Nephron (organoid): ENCODE results near the gene ABCC2.

Experiments
- H3K27ac Mint-ChIP-seq, 3 experiments: 2 replicates each; pipeline ENCODE4 v1.8.0; 2020; ENCODE audit warnings: mixed read lengths in 3 of 3, mild to moderate bottlenecking in 2 of 3, moderate library complexity in 1 of 3
- H3K27me3 Mint-ChIP-seq: 2 replicates; pipeline ENCODE4 v1.8.0; 2021; ENCODE audit warnings: low read depth, mild to moderate bottlenecking, moderate library complexity, mixed read lengths
- H3K36me3 Mint-ChIP-seq: 2 replicates; pipeline ENCODE4 v1.8.0; 2020; ENCODE audit warnings: low read depth, mixed read lengths
- H3K4me1 Mint-ChIP-seq: 2 replicates; pipeline ENCODE4 v1.8.0; 2020; ENCODE audit warnings: mixed read lengths
- H3K4me3 Mint-ChIP-seq, 3 experiments: 2 replicates each; pipeline ENCODE4 v1.8.0; 2020; ENCODE audit warnings: mild to moderate bottlenecking in 3 of 3, mixed read lengths in 3 of 3, moderate library complexity in 2 of 3
- H3K9me3 Mint-ChIP-seq: 2 replicates; pipeline ENCODE4 v1.8.0; 2020; ENCODE audit warnings: mixed read lengths
- CTCF ChIP-seq, 3 experiments: fragments of 200-600 bp; sonication (generic); IDR thresholded peaks; one replicate each; pipeline ENCODE4 v1.5.0; 2021; ENCODE audit warnings: antibody characterized with exemption in 3 of 3; ENCODE audit not compliant: unreplicated experiment in 3 of 3

ABCC2 gene

GRCh38 chr10:99785646-99786045, 3.2 kb downstream of the ABCC2 start:
- no peak overlapping the region for H3K27ac Mint-ChIP-seq
- no peak overlapping the region for H3K4me3 Mint-ChIP-seq
- peaks cover 3% of the 10 kb centered on the region for H3K9me3 Mint-ChIP-seq
- no peak for TF ChIP-seq CTCF (IDR thresholded peaks at IDR 0.05; ENCODE audit: unreplicated experiment in 3 of 3)
- peaks cover 3% of the 10 kb centered on the region for H3K27me3 Mint-ChIP-seq
- peaks cover 15% of the 10 kb centered on the region for H3K4me1 Mint-ChIP-seq
- peaks cover 8% of the 10 kb centered on the region for H3K36me3 Mint-ChIP-seq

- no peak overlapping the region for H3K4me3 Mint-ChIP-seq
- H3K27ac Mint-ChIP-seq: no peak overlapping the region
- peaks cover 10% of the 10 kb centered on the region for H3K4me1 Mint-ChIP-seq
- peaks cover 5% of the 10 kb centered on the region for H3K27me3 Mint-ChIP-seq
- H3K36me3 Mint-ChIP-seq: peaks cover 8% of the 10 kb centered on the region
- H3K9me3 Mint-ChIP-seq: peaks cover 3% of the 10 kb centered on the region
- TF ChIP-seq CTCF (IDR thresholded peaks at IDR 0.05; ENCODE audit: unreplicated experiment in 3 of 3): no peak
Observed at GRCh38 chr10:99787311-99787710, 4.9 kb downstream of the ABCC2 start.

GRCh38 chr10:99787782-99788445, 5.5 kb downstream of the ABCC2 start:
- Mint-ChIP-seq H3K4me1 (peaks cover 8% of the 10 kb centered on the region), H3K27me3 (peaks cover 5% of the 10 kb centered on the region), H3K36me3 (peaks cover 8% of the 10 kb centered on the region), H3K27ac (no peak overlapping the region), H3K9me3 (peaks cover 3% of the 10 kb centered on the region), H3K4me3 (no peak overlapping the region)
- TF ChIP-seq CTCF (IDR thresholded peaks at IDR 0.05; ENCODE audit: unreplicated experiment in 3 of 3): no peak

- Mint-ChIP-seq H3K27me3 (peaks cover 5% of the 10 kb centered on the region), H3K36me3 (peaks cover 8% of the 10 kb centered on the region), H3K4me3 (no peak overlapping the region), H3K27ac (no peak overlapping the region), H3K9me3 (peaks cover 3% of the 10 kb centered on the region), H3K4me1 (peaks cover 8% of the 10 kb centered on the region)
- TF ChIP-seq CTCF (IDR thresholded peaks at IDR 0.05; ENCODE audit: unreplicated experiment in 3 of 3): no peak
Observed at GRCh38 chr10:99788598-99789256, 6.3 kb downstream of the ABCC2 start.

- Mint-ChIP-seq H3K4me1 (no peaks in the 10 kb centered on the region), H3K4me3 (no peak overlapping the region), H3K27me3 (peaks cover 5% of the 10 kb centered on the region), H3K27ac (no peak overlapping the region), H3K36me3 (peaks cover 8% of the 10 kb centered on the region), H3K9me3 (peaks cover 3% of the 10 kb centered on the region)
- no peak for TF ChIP-seq CTCF (IDR thresholded peaks at IDR 0.05; ENCODE audit: unreplicated experiment in 3 of 3)
Observed at GRCh38 chr10:99791831-99792230, 9.4 kb downstream of the ABCC2 start.

GRCh38 chr10:99793819-99794218, 11.4 kb downstream of the ABCC2 start:
- no peak for TF ChIP-seq CTCF (IDR thresholded peaks at IDR 0.05; ENCODE audit: unreplicated experiment in 3 of 3)
- no peaks in the 10 kb centered on the region for H3K9me3 Mint-ChIP-seq
- no peak overlapping the region for H3K27ac Mint-ChIP-seq
- peaks cover 5% of the 10 kb centered on the region for H3K27me3 Mint-ChIP-seq
- H3K4me3 Mint-ChIP-seq: no peak overlapping the region
- H3K36me3 Mint-ChIP-seq: no peaks in the 10 kb centered on the region
- H3K4me1 Mint-ChIP-seq: no peaks in the 10 kb centered on the region
